ENCODE data around the gene SLC39A9. TPM values are rescaled to one million over a fixed set of nuclear protein-coding genes. Genes with fewer than 3 reads are reported as not detected.

SLC39A9 gene
- total RNA-seq, 1 experiment from 2014 or later: 39.8 TPM

DNA sequence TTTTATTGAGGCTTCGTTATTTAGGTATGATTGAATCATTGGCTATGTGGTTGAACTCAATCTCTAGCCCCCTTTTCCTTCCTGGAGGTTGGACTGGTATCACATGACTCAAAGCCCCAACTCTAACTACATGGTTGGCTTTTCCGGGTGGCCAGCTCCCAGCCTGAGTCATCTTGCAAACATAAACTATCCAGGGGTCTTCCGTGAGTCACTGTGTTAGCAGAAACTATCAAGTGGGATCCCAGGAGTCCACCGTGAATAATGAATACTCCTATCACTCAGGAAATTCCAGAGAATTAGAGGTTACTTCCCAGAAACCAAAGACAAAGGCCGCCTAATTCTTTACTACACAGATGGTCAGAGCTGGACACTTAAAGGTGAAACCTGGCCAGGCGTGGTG is 66.3 kb downstream of the SLC39A9 start:
- H3K4me3 Mint-ChIP-seq: no peak overlapping the region
- Histone ChIP-seq H3K4ac (ENCODE audit: low read depth, low read length) (no peak overlapping the region), H2BK20ac (ENCODE audit: low read depth, low read length, poor library complexity, severe bottlenecking) (no peak overlapping the region), H2AK5ac (ENCODE audit: insufficient read length, low read length) (no peak overlapping the region), H3K9me3 (ENCODE audit: control insufficient read depth, low read depth, low read length) (no peaks in the 10 kb centered on the region), H3K18ac (ENCODE audit: insufficient read length, low read depth, low read length) (no peak overlapping the region), H4K8ac (replicated peaks; ENCODE audit: insufficient read length, low read depth, low read length) (no peak overlapping the region), H3K79me2 (ENCODE audit: insufficient read depth, low read length) (no peaks in the 10 kb centered on the region), H2BK12ac (ENCODE audit: insufficient read length, low read depth, low read length) (no peak overlapping the region), H3K9ac (ENCODE audit: extremely low read depth, insufficient read length, low read length) (no peak overlapping the region), H3K56ac (ENCODE audit: insufficient read length, low read depth, low read length) (no peak overlapping the region), H4K20me1 (ENCODE audit: control insufficient read depth, insufficient read depth, insufficient read length) (no peaks in the 10 kb centered on the region), H2BK5ac (ENCODE audit: insufficient read length, low read length) (no peak overlapping the region), H3T11ph (ENCODE audit: low read length) (no peak overlapping the region), H3K79me1 (ENCODE audit: insufficient read depth, low read depth, low read length, poor library complexity, severe bottlenecking) (no peaks in the 10 kb centered on the region), H2BK120ac (ENCODE audit: low read depth, low read length, poor library complexity, severe bottlenecking) (no peak overlapping the region), H3K4me1 (ENCODE audit: insufficient read depth, low read length) (no peaks in the 10 kb centered on the region), H3K27me3 (ENCODE audit: insufficient read depth, low read length) (no peaks in the 10 kb centered on the region), H4K91ac (ENCODE audit: insufficient read length, low read depth, low read length) (no peak overlapping the region), H3K23me2 (ENCODE audit: insufficient read length, low read depth, low read length, poor library complexity, severe bottlenecking) (no peaks in the 10 kb centered on the region), H3K4me2 (ENCODE audit: insufficient read depth, insufficient read length, low read length) (no peak overlapping the region), H3K23ac (ENCODE audit: insufficient read length, low read depth, low read length) (no peak overlapping the region), H3K27ac (ENCODE audit: insufficient read length, low read depth, low read length) (no peak overlapping the region), H2BK15ac (ENCODE audit: low read depth, low read length) (no peak overlapping the region), H4K5ac (ENCODE audit: insufficient read length, low read depth, low read length) (no peak overlapping the region), H2AFZ (ENCODE audit: low read length) (no peak overlapping the region), H3K14ac (ENCODE audit: insufficient read depth, low read length) (no peak overlapping the region)
- no peak for DNase-seq
- H3K4me1 Mint-ChIP-seq: no peaks in the 10 kb centered on the region
- TF ChIP-seq, protein P1, sequence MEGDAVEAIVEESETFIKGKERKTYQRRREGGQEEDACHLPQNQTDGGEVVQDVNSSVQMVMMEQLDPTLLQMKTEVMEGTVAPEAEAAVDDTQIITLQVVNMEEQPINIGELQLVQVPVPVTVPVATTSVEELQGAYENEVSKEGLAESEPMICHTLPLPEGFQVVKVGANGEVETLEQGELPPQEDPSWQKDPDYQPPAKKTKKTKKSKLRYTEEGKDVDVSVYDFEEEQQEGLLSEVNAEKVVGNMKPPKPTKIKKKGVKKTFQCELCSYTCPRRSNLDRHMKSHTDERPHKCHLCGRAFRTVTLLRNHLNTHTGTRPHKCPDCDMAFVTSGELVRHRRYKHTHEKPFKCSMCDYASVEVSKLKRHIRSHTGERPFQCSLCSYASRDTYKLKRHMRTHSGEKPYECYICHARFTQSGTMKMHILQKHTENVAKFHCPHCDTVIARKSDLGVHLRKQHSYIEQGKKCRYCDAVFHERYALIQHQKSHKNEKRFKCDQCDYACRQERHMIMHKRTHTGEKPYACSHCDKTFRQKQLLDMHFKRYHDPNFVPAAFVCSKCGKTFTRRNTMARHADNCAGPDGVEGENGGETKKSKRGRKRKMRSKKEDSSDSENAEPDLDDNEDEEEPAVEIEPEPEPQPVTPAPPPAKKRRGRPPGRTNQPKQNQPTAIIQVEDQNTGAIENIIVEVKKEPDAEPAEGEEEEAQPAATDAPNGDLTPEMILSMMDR (conservative IDR thresholded peaks at IDR 0.05): no peak
- WGBS (ENCODE audit: extremely low coverage, insufficient read length, low lambda C conversion rate): no CpG with 5 or more reads among the region's 6 CpGs
- no peaks in the 10 kb centered on the region; a peak in 1 of 7 replicates for H3K36me3 Mint-ChIP-seq (ENCODE audit: insufficient read depth in 1 of 3, low read depth in 3 of 3)
- no peaks in the 10 kb centered on the region for H3K9me3 Mint-ChIP-seq
- H3K27me3 Mint-ChIP-seq (ENCODE audit: low read depth): no peaks in the 10 kb centered on the region; the same call in 1 of the 2 replicates
- H3K27ac Mint-ChIP-seq: no peak overlapping the region
